ENCODE data around the gene LST1. TPM values are rescaled to one million over a fixed set of nuclear protein-coding genes. Genes with fewer than 3 reads are reported as not detected.

Gene LST1
- total RNA-seq, result 1.5 TPM

DNA sequence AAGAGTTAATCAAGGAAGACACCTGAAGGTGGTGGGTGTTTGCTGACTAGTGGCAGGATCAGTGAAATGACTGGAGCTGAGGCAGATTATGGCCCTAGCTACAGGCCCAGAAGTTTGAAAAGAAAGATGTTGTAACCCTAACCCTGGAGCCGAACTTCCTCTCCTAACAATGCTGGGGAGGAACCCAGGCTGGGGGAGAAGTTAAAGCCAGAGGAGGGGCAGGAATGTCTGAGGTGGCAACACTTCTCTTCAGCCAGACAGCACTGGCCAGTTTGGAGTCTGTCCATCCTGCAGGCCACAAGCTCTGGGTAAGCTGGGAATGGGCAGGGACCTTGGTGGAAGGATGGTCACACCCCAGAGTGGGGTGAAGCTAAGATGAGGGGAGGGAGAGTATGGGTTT is at the start of gene LST1:
Gene LST1 (plus strand): TSS at position 270 of the 400 bp plus-strand sequence. CDS start 1,023 bp downstream, outside the sequence.
- no peak for DNase-seq

DNA sequence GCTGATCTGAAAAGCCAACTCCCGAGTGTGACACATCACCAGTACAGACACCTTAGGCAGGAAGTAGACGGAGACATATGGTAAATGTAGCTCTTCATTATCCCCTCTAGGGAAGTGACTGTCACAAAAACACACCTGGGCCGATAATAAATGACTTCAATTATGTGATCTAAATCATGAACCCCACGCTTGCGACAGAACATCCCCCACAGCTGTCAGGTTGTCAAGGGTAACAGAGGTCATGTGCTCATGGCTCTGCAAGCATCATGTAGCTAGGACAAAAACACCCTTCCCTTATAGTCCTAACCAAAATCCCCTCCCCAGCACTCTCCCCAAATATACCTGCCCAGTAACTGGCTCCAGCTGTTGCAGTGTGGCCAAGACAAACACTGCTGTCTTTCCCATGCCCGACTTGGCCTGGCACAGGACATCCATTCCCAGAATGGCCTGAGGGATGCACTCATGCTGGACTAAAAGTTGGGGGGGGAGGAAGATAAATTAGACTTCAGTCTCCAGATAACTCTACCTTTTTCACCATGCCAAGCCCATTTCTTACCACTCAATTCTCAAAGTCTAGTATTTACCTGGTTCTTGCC is 47.2 kb upstream of the LST1 start:
- DNase-seq, result no peak

DNA sequence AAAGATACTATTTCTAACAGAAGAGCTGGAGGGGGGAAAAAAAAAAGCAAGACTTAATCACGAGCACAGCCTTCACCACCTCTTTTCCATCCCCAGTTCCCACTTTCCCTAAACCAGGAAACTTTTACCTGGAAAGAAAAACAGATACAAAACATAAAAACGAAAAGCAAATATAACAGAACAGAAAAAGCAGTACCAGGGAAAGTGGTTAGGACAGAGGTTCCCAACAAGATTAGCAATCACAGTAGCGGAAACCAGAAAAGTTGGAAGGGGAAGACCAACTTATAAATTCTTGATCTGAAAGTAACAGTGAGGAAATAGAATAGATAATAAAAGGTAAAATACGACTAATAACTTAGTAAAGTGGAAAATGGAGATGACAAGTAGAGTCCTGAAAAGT is 45.4 kb upstream of the LST1 start:
- DNase-seq, result no peak

DNA sequence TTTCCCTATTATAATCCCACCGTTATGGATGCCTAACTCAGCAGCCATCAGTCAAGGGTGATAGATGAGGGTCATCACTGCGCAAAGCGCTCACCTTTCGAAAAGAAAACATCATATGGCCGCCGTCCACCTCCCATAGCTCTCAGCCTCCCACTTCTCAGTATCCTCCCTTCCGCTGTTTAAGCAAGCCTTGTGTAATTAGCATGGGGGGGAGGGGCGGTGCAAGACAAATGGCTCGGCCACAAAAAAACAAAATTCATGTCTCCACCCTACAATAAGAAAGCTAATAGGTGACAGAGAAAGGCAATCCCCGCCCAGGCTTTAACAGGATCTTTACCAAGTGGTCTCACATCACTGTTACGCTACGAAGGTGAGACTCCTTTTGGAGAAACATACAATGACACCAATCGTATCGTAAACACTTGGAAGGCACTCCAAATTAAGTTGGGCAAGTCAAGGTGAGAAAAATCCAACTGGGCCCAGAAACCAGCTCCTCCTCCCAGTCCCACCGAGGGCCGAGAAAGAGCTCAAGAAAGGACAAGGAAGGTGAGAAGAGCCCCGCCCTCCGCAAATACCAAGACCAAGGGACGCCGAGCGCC is 44.9 kb upstream of the LST1 start:
- peak; percentile 48 for DNase-seq

DNA sequence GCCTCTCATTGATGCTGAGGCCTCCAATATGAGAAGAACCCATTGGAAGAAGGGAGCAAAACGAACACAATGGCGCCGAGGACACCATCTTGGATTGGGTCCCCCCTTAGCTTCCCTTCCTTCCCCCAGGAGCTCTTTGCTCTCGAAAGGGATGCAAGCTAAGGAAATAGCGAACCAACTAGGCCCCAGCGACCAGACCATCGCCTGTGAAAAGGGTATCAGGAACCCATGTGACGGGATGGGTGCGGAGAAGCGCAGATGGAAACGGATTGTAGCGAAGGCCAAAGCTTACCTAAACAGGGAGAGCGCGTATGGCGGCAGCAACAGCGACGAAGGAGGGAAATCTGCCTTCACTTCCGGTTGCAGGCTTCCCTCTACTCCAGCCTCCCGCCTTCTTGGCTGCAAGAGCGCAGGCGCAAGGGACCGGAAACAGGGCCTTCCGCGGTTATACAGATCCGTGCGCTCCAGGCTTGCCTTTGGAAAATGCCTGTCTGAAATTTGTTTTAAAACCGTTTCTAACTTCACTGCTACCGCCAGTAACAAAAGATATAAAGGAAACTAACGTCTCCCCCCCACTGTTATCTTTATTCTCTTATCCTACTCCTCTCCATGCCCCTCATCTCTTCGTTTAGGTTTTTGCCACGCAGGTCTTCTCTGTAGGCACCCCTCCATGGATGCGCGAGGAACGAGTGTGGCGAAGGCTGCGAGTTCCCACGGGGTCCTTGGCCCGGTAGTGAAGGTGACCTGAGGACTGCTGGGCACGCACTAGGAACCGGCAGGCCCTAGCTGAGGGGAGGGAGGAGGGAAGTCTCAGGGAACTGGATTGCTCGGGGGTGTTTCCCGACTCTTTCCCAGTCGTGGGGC is 44.2 kb upstream of the LST1 start, which contains the start of gene DDX39B:
Gene DDX39B (minus strand): TSS at position 346 of the 864 bp plus-strand sequence. CDS start 1,471 bp downstream, outside the sequence.
- DNase-seq, result peak; percentile 99

DNA sequence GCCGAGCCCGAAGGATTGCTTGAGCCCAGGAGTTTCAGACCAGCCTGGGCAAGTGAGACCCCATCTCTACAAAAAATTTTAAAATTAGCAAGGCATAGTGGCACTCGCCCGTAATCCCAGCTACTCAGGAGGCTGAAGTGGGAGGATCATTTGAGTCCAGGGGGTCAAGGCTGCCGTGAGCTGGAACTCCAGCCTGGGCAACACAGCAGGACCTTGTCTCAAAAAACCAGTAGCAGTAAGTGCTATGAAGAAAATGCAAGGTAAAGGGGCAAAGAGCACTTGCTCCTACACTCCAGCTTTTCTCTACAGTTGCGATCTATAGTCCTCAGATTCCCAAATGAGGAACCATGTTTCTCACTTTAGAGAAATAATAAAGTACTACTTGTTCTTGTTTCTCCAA is 42.4 kb upstream of the LST1 start:
- DNase-seq, result no peak

DNA sequence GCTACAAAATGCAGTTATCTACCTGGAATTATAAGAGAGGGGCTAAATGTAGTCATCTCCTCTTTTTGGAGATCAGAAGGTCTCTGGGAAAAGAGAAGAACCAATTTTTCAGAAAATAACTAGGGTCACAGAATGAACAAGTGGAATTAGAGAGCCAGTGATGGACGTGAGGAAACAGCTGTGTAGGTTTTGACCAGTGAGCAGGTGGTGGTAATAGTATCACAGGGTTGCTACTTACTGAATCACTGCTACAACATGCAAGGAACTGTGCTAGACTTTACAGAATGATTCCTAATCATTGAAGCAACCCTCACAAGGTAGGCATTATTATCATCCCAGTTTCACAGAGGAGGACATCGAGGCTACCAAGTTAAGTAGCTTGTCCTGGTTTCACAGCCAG is 41.4 kb upstream of the LST1 start:
- no peak for DNase-seq

- DNase-seq, result no peak
Measured at GRCh38 chr6:31545291-31545690, 40.8 kb upstream of the LST1 start.

DNA sequence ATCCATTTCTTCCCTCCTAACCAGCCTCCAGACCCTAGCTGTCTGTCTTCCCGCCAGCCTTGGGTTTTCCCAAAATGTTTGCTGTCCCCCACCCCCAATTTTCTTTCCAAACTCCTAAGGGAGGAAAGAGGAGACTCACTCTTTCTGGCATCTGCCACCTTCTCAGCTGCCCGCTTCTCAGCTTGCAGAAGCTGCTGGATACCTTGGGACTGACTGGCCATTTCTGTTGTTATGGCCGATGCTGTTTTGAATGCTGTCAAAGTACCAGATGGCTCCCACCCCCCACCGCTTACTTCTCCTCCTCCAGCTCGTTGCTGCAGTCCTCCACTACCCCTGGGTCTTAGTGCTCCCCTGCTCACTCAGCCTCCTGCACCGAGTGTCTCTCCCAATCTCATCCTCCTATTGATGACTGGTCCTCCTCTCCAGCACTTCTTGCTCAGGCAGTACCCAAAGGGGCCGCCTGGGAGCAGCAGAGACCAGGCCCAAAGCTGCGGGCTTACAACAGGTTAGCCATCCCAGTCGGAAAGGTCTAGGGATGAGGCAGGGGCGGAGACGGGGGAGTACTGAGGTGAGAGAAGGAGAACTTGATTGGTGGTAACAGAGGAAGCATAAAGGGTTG is 39.6 kb upstream of the LST1 start, which contains the start of gene ATP6V1G2:
Gene ATP6V1G2 (minus strand): TSS at position 270 of the 619 bp plus-strand sequence. CDS start 49 bp downstream, at position 221.
- peak; percentile 94 for DNase-seq

GRCh38 chr6:31546958-31547726 is 38.9 kb upstream of the LST1 start, which contains the start of gene NFKBIL1:
NFKBIL1 (plus strand) TSS chr6:31547608; CDS start chr6:31547695, 87 bp downstream.
- peak; percentile 99 for DNase-seq

- no peak for DNase-seq
Measured at GRCh38 chr6:31547727-31548543, 38.1 kb upstream of the LST1 start.

- no peak for DNase-seq
Measured at GRCh38 chr6:31548544-31548873, 37.6 kb upstream of the LST1 start.

DNA sequence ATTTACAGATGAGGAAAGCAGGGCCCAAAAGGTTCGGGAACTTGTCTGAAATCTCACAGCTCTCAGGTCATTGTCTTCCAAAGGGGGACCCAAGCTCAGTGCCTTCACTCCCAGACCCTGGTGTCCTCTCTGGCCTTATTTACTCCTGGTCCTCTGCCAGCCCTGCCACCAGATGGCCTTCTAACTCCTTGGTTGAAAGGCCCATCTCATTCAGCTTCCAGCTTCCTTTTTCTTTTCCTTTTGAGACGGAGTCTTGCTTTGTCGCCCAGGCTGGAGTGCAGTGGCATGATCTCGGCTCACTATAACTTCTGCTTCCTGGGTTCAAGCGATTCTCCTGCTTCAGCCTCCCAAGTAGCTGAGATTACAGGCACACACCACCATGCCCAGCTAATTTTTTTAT is 34.7 kb upstream of the LST1 start:
- DNase-seq, result peak; percentile 34

DNA sequence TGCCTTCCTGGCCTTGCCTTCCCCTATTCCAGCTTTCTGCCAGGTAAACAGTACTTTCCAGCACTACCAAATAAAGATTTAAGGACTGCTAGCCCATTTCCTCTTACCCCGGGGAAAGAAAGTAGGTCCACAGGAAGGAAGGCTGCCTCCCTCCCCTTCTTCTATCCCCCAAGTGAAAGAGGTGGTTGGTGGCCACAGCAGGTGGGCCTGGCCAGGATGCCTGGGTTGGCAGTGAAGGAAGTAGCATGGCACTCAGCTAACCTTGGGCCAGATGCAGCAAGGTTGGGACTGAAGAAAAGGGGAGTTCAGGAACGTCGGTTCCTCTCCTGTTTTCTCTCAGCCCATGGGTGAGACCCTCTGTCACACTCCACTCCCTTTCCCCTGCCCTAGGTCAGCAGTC is 29.8 kb upstream of the LST1 start:
- no peak for DNase-seq

DNA sequence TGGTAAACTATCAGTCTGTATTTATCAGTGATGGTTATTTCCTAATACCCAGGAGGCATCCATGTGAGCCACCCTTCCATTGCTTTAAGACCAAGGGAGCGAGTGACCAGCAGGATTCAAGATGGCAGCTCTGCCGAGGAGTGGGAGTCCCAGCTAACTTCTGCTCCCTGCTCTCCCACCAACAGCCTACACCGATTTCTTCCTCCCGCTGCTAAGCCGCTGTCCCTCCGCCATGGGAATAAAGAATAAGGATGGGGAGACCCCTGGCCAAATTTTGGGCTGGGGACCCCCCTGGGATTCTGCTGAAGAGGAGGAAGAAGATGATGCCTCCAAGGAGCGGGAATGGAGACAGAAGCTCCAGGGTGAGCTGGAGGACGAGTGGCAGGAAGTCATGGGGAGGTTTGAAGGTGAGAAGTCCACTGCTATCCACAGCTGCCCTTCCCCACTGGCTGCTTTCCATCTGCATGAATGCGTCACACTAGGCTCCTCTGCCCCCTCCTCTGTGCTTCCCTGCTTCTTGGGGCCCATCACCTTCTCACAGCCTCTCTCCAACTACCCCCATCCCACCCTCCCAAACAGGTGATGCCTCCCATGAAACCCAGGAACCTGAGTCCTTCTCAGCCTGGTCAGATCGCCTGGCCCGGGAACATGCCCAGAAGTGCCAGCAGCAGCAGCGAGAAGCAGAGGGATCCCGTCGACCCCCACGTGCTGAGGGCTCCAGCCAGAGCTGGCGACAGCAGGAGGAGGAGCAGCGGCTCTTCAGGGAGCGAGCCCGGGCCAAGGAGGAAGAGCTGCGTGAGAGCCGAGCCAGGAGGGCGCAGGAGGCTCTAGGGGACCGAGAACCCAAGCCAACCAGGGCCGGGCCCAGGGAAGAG is 28.4 kb upstream of the LST1 start:
- no peak for DNase-seq

DNA sequence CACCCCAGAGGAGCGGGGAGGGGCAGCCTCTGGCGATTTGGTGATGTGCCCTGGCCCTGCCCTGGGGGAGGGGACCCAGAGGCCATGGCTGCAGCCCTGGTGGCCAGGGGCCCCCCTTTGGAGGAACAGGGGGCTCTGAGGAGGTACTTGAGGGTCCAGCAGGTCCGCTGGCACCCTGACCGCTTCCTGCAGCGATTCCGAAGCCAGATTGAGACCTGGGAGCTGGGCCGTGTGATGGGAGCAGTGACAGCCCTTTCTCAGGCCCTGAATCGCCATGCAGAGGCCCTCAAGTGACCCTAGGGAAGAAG is 27.8 kb upstream of the LST1 start:
- no peak for DNase-seq

DNA sequence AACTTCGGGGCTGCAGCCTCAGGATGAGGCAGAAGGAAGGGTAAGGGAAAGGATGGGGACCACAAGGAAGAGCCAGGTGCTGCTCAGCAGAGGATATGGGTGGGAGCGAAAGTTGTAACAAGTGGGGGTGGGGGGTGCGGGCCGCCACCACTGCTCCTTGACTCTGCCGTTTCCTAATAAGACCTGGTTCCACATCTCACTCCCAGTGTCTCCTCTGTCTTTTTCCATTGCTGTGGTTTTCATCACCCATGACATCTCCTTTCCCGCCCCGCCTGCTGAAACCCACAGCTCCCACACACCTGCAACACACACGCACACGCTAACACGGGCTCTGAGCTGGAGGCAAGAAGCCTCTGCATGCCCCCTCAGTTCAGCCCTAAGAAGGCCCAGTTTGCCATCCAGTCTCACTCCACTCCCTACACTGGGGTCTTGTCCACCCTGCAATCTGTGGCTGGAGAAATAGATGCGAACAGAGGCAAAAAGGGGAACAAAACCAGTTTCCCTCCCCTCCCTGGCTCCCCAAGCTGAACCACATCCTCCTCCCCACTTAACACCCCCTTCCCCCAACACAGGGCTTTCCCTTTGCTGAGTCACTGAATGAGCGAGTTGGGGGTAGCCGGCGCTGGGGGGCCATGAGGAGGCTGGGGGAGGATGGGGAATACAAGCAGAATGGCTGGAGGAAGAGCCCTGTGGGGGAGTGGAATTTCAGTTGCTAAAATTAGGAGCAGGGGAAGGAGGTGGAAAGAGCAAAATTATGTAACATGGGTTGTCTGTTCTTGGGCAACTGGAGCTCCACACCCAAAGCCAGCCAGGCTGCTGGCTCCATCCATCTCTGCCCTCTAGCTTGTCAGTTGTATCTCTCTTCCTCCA is 27.2 kb upstream of the LST1 start:
- peak; percentile 18 for DNase-seq

GRCh38 chr6:31559606-31559957 is 26.5 kb upstream of the LST1 start:
- no peak for DNase-seq

All from tongue (tissue), 2 donors.